Measurements from ENCODE around the gene KRT24. TPM values are rescaled to one million over a fixed set of nuclear protein-coding genes. Genes with fewer than 3 reads are reported as not detected.

Gene KRT24
- total RNA-seq, 2 donors from 2014 or later, result not detected

DNA sequence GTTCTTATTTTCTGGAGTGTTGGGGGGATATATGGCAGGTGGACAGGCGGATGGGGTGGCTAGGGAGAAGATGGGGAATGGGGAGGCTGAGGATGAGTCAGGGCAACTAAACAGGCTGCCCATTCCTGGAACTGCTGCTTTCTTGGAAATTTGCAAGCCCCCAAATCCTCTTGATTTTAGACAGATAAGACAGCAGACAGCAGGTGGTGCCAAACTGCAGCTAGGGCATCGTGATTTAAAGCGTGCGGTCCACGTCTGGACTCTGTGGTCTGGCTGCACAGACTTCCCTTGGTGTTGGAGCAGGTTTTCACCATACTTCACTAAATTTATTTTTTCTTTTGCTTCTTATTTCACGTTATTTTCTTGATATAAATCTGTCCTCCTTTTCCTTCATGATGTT lies 10.9 kb upstream of the KRT24 start:
- TF ChIP-seq, protein P1, sequence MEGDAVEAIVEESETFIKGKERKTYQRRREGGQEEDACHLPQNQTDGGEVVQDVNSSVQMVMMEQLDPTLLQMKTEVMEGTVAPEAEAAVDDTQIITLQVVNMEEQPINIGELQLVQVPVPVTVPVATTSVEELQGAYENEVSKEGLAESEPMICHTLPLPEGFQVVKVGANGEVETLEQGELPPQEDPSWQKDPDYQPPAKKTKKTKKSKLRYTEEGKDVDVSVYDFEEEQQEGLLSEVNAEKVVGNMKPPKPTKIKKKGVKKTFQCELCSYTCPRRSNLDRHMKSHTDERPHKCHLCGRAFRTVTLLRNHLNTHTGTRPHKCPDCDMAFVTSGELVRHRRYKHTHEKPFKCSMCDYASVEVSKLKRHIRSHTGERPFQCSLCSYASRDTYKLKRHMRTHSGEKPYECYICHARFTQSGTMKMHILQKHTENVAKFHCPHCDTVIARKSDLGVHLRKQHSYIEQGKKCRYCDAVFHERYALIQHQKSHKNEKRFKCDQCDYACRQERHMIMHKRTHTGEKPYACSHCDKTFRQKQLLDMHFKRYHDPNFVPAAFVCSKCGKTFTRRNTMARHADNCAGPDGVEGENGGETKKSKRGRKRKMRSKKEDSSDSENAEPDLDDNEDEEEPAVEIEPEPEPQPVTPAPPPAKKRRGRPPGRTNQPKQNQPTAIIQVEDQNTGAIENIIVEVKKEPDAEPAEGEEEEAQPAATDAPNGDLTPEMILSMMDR (IDR thresholded peaks at IDR 0.05), result no peak
- TF ChIP-seq POLR2A (IDR thresholded peaks at IDR 0.05) (no peak), POLR2AphosphoS5 (IDR thresholded peaks at IDR 0.05) (no peak)
- no peak for DNase-seq (ENCODE audit: low spot score)
- no peaks in the 10 kb centered on the region for H3K36me3 ChIP-seq
- H3K4me1 ChIP-seq (replicated peaks), result no peaks in the 10 kb centered on the region
- H3K4me3 ChIP-seq, result no peak overlapping the region
- no peaks in the 10 kb centered on the region for H3K9me3 ChIP-seq
- H3K27me3 ChIP-seq (replicated peaks; ENCODE audit: insufficient read depth), result no peaks in the 10 kb centered on the region
- intact Hi-C loops (cut with DNase I), result no loop called here
- H3K27ac ChIP-seq, result no peak overlapping the region
- WGBS, result 75% methylated on average over 6 of the region's 6 CpGs

DNA sequence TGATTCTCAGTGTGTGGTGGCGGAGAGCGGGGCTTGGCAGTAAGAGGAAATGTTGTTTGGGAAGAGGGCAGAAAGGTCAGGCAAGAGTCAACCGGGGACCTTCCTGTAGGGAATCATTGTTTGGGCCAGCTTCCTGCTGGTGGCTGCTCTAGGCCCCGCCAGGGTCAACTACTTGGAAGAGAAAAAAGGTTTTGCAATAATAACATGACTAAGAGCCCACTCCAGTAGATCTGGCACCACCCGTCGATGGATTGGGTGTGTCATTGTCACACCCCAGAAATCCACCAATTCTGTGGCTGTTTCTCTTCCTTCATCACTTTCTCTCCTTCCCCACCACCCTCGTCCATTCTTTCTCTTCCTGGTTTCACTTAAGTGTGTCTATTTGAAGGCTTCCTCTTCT lies 4.2 kb upstream of the KRT24 start:
- H3K27me3 ChIP-seq (replicated peaks; ENCODE audit: insufficient read depth), result no peaks in the 10 kb centered on the region
- intact Hi-C loops (cut with DNase I), result no loop called here
- 76% methylated on average over 7 of the region's 7 CpGs for WGBS
- no peak for DNase-seq (ENCODE audit: low spot score)
- no peak overlapping the region for H3K4me3 ChIP-seq
- H3K4me1 ChIP-seq (replicated peaks), result no peaks in the 10 kb centered on the region
- no peak for TF ChIP-seq POLR2A (IDR thresholded peaks at IDR 0.05)
- TF ChIP-seq, protein P1 (IDR thresholded peaks at IDR 0.05), result no peak
- no peak overlapping the region for H3K27ac ChIP-seq
- no peaks in the 10 kb centered on the region for H3K9me3 ChIP-seq
- H3K36me3 ChIP-seq, result no peaks in the 10 kb centered on the region

DNA sequence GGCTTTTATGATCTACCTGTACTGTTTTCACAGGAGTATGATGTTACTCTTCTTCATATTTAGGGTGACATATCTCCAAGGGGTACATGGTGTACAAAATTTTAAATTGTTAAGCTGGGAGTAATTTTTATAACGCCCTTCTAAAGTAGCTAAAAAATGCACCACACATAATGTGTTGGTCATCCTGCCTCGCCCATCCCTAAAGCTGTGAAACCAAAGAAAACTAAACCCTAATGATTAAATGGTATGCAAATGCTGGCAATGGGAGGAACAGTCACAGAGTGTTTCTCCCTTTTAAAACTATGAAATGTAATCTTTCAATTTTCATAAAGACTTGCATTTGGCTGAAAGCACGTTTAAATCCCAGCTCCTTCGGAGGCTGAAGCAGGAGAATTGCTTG lies 2.0 kb upstream of the KRT24 start:
- Histone ChIP-seq H3K4me1 (replicated peaks) (no peaks in the 10 kb centered on the region), H3K4me3 (no peak overlapping the region), H3K27ac (no peak overlapping the region), H3K9me3 (no peaks in the 10 kb centered on the region), H3K36me3 (no peaks in the 10 kb centered on the region), H3K27me3 (replicated peaks; ENCODE audit: insufficient read depth) (no peaks in the 10 kb centered on the region)
- no peak for DNase-seq (ENCODE audit: low spot score)
- TF ChIP-seq, protein P1 (IDR thresholded peaks at IDR 0.05), result no peak
- no peak for TF ChIP-seq POLR2A (IDR thresholded peaks at IDR 0.05)
- no peak for TF ChIP-seq POLR2AphosphoS5 (IDR thresholded peaks at IDR 0.05)
- 58% methylated on average over 4 of the region's 4 CpGs for WGBS
- intact Hi-C loops (cut with DNase I), result no loop called here

GRCh38 chr17:40702271-40702670 lies 1.3 kb downstream of the KRT24 start:
- no peaks in the 10 kb centered on the region for H3K36me3 ChIP-seq

GRCh38 chr17:40699853-40700252 lies 3.7 kb downstream of the KRT24 start:
- TF ChIP-seq, protein P1 (IDR thresholded peaks at IDR 0.05), result no peak
- TF ChIP-seq POLR2A (IDR thresholded peaks at IDR 0.05) (no peak), POLR2AphosphoS5 (IDR thresholded peaks at IDR 0.05) (no peak)
- 22% methylated on average over 5 of the region's 5 CpGs for WGBS

More at GRCh38 chr17:40702271-40702670, 1.3 kb downstream of the KRT24 start:
- no peak overlapping the region for H3K27ac ChIP-seq
- no peaks in the 10 kb centered on the region for H3K9me3 ChIP-seq
- H3K4me3 ChIP-seq, result no peak overlapping the region
- WGBS, result 77% methylated on average over 3 of the region's 3 CpGs
- TF ChIP-seq, protein P1 (IDR thresholded peaks at IDR 0.05), result no peak
- TF ChIP-seq POLR2AphosphoS5 (IDR thresholded peaks at IDR 0.05), result no peak
- TF ChIP-seq POLR2A (IDR thresholded peaks at IDR 0.05), result no peak
- no peaks in the 10 kb centered on the region for H3K27me3 ChIP-seq (replicated peaks; ENCODE audit: insufficient read depth)
- peaks cover 11% of the 10 kb centered on the region for H3K4me1 ChIP-seq (replicated peaks)
- no peak for DNase-seq (ENCODE audit: low spot score)
- intact Hi-C loops (cut with DNase I), result no loop called here

More at GRCh38 chr17:40699853-40700252, 3.7 kb downstream of the KRT24 start:
- Histone ChIP-seq H3K36me3 (no peaks in the 10 kb centered on the region), H3K9me3 (no peaks in the 10 kb centered on the region), H3K27ac (no peak overlapping the region), H3K4me3 (no peak overlapping the region), H3K4me1 (replicated peaks) (peaks cover 13% of the 10 kb centered on the region), H3K27me3 (replicated peaks; ENCODE audit: insufficient read depth) (no peaks in the 10 kb centered on the region)
- DNase-seq (ENCODE audit: low spot score), result no peak
- intact Hi-C loops (cut with DNase I), result no loop called here

Data from prostate gland (tissue), 2 donors.